Skeletal muscle cell (primary cell): Measurements from ENCODE around the gene PGA3.
"Not testable (repeated sequence)": the region's sequence is repeated elsewhere in the genome, so short reads cannot be mapped to it uniquely, and the experiment has no call there.

Experiments
- DNase-seq: peaks from one replicate; pipeline ENCODE4 v3.0.0-alpha.2; 2010; ENCODE audit warnings: low read depth
- H3K4me3 ChIP-seq: 2 replicates; pipeline ENCODE4 v1.5.1; 2011; ENCODE audit warnings: low read depth, mild to moderate bottlenecking, control low read depth, low read length, moderate library complexity

PGA3 gene

DNA sequence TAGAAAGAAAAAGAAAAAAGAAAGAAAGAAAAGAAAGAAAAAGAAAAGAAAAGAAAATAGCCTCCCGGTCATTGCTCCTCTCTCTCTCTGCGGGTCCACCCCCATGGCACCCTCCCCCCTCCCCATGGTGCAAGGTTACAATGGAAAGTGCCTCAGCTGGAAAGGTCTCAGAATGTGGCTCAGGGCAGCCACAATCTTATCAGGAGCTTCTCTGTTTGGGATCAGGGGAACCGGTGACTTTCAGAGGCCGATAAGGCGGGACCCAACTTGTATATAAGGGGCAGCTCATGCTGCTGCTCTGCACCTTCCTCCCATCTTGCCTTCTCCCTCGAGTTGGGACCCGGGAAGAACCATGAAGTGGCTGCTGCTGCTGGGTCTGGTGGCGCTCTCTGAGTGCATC, 37.6 kb downstream of the PGA3 start, which contains the start of gene PGA5:
Gene PGA5 (plus strand): TSS at position 301 of the 400 bp plus-strand sequence. CDS start 52 bp downstream, at position 353.
- not testable (repeated sequence) for DNase-seq, H3K4me3 ChIP-seq

DNA sequence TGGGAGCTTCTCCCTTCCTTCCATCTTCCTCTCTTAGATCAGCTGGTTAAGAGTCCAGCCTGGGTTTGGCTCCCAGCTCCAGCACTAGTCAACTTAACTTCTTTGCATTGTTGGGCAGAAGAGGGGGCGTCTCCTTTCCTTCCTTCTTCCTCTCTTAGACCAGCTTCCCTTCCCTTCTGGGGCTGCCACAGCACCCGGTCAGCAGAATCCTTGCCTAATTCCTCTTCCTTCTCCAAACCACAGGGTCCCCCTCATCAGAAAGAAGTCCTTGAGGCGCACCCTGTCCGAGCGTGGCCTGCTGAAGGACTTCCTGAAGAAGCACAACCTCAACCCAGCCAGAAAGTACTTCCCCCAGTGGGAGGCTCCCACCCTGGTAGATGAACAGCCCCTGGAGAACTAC, 38.2 kb downstream of the PGA3 start:
- not testable (repeated sequence) for H3K4me3 ChIP-seq, DNase-seq

DNA sequence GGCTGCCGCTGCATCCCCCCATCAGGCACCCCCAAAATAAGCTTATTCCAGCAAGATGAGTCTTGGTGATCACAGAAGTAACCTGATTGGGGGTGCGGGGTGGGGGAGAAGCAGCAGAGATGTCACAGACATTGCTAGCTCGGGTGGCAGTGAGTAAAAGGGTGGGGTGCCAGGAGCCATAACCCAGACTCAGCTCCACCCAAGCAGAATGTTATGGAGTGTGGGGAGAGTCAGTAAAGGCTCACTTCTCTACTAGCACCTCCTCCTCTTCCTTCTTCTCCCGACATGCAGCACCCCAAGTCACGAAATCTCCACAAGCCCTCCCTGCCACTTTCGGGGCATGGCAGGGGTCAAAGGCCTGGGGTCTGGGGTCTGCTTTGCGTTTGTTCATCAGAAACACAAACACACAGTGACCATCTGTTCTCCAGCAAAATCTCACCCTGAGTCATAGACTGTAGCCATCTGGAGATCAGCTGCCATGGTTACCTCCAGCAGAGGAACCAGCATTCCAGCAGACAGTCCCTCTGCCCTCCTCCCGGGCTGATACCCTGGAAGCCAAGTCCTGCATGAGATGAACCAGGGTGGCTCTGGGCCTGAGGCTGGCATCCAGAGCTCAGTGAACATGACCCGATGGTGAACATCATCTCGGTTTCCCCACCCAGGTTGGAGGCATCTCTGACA, 42.1 kb downstream of the PGA3 start:
- DNase-seq, H3K4me3 ChIP-seq: not testable (repeated sequence)

DNA sequence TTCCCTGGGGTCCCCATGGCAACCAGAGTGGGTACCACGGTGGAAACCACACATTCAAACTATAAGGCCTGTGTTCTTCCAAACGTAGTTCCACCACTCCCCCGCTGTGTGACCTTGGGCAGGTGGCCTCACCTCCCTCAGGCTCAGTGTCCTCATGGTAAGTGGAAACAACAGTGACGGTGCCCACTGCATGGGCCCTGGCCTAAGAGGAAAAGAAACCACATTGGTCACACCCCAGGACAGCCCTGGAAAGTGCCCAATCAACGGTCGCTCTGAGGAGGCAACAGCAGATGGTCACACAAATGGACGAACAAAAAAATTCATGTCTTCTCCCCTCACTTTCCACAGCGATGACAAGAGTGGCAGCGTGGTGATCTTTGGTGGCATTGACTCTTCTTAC, 44.8 kb downstream of the PGA3 start:
- DNase-seq, H3K4me3 ChIP-seq: not testable (repeated sequence)

DNA sequence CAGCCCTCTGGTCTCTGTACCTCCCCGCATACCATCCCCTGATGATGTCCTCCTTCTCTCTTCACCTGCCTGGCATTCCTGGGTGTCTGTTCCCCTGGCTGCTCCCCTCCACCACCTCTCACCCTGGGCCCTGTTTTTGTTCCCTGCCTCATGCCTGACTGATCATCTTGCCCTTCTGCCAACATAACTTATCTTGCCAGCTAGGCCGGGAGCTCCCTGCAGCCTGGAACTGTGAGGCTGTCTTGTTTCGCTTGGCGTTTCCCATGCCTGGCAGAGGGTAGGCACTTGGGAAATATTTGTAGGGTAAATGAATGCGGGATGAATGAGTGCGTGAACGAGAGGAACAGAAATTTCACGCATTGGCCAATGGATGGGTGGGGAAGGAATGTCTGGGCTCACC, 45.9 kb downstream of the PGA3 start:
- not testable (repeated sequence) for DNase-seq, H3K4me3 ChIP-seq

DNA sequence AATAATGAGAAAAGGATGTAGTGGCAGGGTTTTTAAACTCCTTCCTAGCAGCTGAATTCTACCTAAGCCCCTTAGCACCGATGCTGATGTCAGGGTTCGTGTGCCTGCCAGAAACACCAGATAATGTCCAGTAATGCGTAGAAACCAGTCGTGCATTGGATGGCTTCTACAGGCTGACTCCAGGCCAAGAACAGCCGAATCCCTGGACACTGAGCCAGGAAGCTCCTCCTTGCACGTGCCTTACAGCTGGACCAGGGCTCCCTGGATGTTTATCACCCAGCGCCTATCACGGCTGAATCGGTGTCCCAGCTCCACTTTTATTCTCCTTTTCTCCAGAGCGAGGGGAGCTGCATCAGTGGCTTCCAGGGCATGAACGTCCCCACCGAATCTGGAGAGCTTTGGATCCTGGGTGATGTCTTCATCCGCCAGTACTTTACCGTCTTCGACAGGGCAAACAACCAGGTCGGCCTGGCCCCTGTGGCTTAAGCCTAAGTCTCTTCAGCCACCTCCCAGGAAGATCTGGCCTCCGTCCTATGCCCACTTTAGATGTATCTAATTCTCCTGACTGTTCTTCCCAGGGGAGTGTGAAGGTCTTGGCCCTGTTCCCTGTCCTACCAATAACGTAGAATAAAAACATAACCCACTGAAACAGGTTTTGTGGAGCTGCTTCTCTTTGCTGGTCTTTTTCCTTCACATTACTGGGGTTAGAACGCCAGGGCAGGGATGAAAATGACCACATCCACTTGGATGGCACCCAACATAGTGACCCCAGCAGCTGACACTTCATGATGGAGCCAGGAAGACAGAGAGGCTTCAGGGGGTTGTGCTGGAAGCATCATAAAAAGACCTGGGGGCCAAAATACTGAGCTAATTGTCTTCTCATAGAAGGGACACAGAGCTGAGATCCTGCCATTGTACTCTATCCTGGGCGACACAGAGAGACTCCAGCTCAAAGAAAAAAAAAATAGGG, 47.8 kb downstream of the PGA3 start:
- not testable (repeated sequence) for DNase-seq, H3K4me3 ChIP-seq

DNA sequence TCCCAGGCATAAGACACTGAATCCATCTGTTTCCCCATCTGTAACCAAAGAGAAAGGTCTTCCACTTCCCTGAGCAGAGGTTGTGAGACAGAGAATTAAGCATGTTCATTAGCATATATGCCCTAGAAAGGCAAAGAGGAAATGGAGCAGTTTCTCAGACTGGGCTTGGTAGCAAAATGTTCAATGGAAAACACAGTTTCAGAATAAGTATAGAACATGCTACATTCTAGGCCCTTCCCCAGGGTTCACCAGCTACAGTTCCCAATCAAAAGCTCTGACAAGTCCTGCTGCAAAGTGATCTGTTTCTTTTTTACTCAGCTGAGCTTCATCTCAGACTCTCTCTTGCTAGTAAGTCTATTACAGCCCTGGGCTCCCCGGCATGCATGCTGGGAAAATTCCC, 49.0 kb downstream of the PGA3 start:
- DNase-seq, H3K4me3 ChIP-seq: not testable (repeated sequence)

DNA sequence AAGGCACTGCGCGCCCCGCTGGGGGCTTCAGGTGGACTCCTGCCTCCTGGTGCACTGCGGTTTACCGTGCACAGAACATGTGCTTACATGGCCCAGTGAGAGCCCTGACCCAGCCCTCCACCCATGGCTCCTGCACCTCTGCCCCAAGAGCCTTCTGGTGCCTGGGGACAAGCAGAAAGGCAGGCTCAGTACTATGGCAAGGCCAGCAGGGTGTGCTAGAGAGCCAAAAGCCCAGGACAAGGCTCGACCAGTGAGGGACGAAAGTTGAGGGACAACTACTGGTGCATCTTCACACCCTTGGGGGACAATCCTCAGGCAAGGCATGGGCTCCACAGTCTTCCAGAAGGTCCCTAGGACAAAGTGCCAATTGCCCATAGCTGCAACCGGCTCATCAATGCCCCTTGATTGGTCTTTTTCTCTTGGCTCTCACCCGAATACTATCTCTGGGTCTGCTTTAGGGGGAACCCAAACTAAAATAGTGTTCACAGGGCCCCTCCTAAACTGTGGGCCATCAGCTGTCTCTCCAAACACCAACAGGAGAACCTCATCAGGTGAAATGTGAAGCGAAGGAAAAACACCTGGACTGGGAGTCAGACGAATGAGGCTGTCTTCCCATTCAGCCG, 51.2 kb downstream of the PGA3 start:
- H3K4me3 ChIP-seq = no peak overlapping the region
- DNase-seq = no peak

DNA sequence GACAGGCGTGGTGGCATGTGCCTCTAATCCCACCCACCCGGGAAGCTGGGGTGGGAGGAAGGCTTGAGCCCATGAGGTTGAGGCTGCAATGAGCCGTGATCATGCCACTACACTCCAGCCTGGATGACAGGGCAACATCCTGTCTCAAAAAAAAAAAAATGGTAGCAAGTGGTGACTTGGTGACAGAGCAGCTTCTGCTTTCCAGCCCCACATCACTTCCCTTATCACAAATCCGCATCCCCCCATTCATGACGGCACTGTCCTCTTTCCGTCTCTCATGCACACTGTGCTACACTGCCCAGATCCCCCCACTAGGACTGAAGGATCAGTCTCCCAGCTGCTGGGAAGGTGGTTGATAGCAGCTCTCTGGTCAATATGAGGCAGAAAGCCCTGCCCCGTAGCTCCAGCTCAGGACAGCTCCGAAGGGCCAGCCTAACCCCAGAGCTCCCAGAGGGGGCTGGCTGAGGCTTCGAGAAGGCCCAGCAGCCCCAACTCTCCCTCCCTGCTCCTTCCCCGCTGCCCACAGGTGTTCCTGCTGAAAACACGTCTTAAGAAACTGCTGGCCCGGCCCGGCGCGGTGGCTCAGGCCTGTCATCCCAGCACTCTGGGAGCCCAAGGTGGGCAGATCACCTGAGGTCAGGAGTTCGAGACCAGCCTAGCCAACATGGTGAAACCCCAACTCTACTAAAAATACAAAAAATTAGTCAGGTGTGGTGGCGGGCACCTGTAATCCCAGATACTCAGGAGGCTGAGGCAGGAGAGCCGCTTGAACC, 53.6 kb downstream of the PGA3 start:
- no peak overlapping the region for H3K4me3 ChIP-seq
- no peak for DNase-seq

DNA sequence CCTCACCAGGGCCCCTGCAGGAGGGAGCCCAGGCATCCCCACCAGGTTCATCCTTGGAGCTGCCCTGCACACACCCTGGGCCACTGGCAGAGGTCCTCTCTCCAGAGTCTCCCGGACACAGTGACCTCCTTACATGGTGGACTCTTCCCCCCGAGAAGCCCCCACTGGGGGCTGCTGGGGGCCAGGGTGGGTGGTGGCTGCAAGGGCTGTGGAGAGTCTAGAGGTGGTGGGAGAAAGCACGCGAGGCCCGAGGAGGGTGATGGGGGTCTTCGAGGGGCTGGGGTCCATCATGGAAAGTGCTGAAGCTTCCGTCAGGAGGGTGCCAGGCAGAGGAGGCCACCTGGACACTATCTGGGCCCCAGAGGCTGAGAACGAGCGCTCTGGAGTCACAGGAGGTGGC, 55.2 kb downstream of the PGA3 start:
- no peak for DNase-seq
- no peak overlapping the region for H3K4me3 ChIP-seq

DNA sequence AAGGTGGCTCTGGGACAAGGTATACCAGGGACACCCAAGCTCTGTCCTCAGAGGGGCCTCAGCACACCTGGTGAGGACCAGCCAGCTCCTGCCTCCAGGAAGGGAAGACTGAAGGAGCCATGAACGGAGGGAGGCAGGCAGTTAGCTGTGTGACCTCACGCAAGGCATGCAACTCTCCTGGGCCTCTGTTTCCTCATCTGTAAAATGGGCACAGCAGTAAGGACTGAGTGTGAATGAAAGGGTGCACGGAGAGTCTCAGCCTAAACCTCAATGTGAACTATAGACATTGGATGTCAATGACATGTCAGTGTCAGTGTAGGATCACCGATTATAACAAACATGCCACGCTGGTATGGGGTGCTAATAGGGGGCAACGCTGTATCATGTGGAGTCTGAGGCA, 56.0 kb downstream of the PGA3 start:
- DNase-seq = no peak
- H3K4me3 ChIP-seq = no peak overlapping the region
